ENCODE data around the gene CCDC13.

GRCh38 chr3:42790714-42791229 lies 17.7 kb upstream of the CCDC13 start:
- no peak for TF ChIP-seq CTCF (IDR thresholded peaks at IDR 0.05)
- TF ChIP-seq POLR2A (IDR thresholded peaks at IDR 0.05) = no peak

Data from lower leg skin (tissue), 3 donors.